Psoas muscle (tissue), 8 donors: ENCODE data around the gene ADCY7. TPM values are rescaled to one million over a fixed set of nuclear protein-coding genes. Genes with fewer than 3 reads are reported as not detected.

Experiments
- ATAC-seq, 4 donors: fragments of 200-7000 bp; cut with Tn5 transposase; one replicate each; pipeline ENCODE4 v1.9.1; 2020; ENCODE audit warnings: moderate library complexity in 3 of 4, mild to moderate bottlenecking in 2 of 4
- DNase-seq, 2 donors: peaks; one replicate each; pipeline ENCODE4 v3.0.0-alpha.2; 2020
- H3K27ac ChIP-seq: fragments of 200-600 bp; one replicate; pipeline ENCODE4 v1.8.0; 2022
- H3K27me3 ChIP-seq, 3 donors: fragments of 200-600 bp in 1 of 3; one replicate each; pipeline versions ENCODE4 v1.6.1 to v1.8.0; 2013 to 2022; ENCODE audit warnings: low read length in 2 of 3, mild to moderate bottlenecking in 2 of 3, moderate library complexity in 1 of 3; ENCODE audit not compliant: insufficient read depth in 3 of 3
- H3K36me3 ChIP-seq, 2 donors: fragments of 200-600 bp in 1 of 2; one replicate each; pipeline versions ENCODE4 v1.6.1 to v1.8.0; 2013 to 2022; ENCODE audit warnings: low read depth in 1 of 2, mild to moderate bottlenecking in 1 of 2, moderate library complexity in 1 of 2; ENCODE audit not compliant: insufficient read depth in 1 of 2
- H3K4me1 ChIP-seq: fragments of 200-600 bp; one replicate; pipeline ENCODE4 v1.8.0; 2022
- H3K4me3 ChIP-seq: fragments of 200-600 bp; one replicate; pipeline ENCODE4 v1.8.0; 2022; ENCODE audit warnings: mild to moderate bottlenecking
- H3K9me3 ChIP-seq: fragments of 200-600 bp; one replicate; pipeline ENCODE4 v1.8.0; 2022
- WGBS, 3 donors: extraction: QIAGEN DNeasy Blood & Tissue Kit; methylation state at CpG; one replicate each; pipeline versions ENCODE4 v1.1.6 to v1.1.7; 2013; 5-methylcytosine and 5-hydroxymethylcytosine counted together
- intact Hi-C, 2 donors: fragments of 100-400 bp; cut with DNase I; formaldehyde crosslinking; loops; one replicate each; pipeline versions ENCODE4 v1.11.0 to v1.14.2; 2022
- polyA plus RNA-seq, 3 donors: library from polyadenylated mRNA; stranded (reverse); fragments of 200-250 nt; gene quantifications; one replicate each; pipeline ENCODE4 v1.2.3, GENCODE V29; 2013
- total RNA-seq, 4 donors: library from RNA; stranded (reverse); fragmentation: NEBNext Ultra II Directional in 2 of 4; extraction: Animal tissue kit (Norgen Biotek cat#: 25700) in 2 of 4; gene quantifications; one replicate each; pipeline versions ENCODE4 v1.2.1 to v1.2.4, GENCODE V29; 2021 to 2023
- TF ChIP-seq, protein P1 (sequence below): fragments of 200-600 bp; IDR thresholded peaks from one replicate; pipeline ENCODE4 v1.8.0; 2022; ENCODE audit warnings: antibody characterized with exemption
- donor health status: healthy with polysubstance abuse.
- donor health status: DM: no; HTN: no; CAD: no; lungs with moderate emphysema.
- donor health status: Bipolar disorder and iron deficiency.
- donor health status: healthy.
- donor health status: DM: yes; HTN: yes; CAD: no.
- donor health status: DM: no; HTN: no; CAD: no.
- donor health status: DM: no; HTN: no; CAD: no.
- donor health status: DM: yes; HTN: yes; CAD: no.

Gene ADCY7
- total and polyA plus RNA-seq, 7 donors = 0.34 to 5.5 (median 3.1) TPM

- Histone ChIP-seq H3K9me3 (no peaks in the 10 kb centered on the region), H3K4me3 (no peak overlapping the region), H3K4me1 (no peaks in the 10 kb centered on the region), H3K36me3 (no peaks in the 10 kb centered on the region), H3K27ac (no peak overlapping the region), H3K27me3 (no peaks in the 10 kb centered on the region)
- 86 to 89% (median 86%) methylated on average over 26 of the region's 26 CpGs for WGBS, 3 donors
- intact Hi-C loops = no loop called here
- TF ChIP-seq, protein P1, sequence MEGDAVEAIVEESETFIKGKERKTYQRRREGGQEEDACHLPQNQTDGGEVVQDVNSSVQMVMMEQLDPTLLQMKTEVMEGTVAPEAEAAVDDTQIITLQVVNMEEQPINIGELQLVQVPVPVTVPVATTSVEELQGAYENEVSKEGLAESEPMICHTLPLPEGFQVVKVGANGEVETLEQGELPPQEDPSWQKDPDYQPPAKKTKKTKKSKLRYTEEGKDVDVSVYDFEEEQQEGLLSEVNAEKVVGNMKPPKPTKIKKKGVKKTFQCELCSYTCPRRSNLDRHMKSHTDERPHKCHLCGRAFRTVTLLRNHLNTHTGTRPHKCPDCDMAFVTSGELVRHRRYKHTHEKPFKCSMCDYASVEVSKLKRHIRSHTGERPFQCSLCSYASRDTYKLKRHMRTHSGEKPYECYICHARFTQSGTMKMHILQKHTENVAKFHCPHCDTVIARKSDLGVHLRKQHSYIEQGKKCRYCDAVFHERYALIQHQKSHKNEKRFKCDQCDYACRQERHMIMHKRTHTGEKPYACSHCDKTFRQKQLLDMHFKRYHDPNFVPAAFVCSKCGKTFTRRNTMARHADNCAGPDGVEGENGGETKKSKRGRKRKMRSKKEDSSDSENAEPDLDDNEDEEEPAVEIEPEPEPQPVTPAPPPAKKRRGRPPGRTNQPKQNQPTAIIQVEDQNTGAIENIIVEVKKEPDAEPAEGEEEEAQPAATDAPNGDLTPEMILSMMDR = no peak
- ATAC-seq = peak in 1 of 4 donors; percentile 7
- DNase-seq = no peak
These were observed 25.6 kb downstream of the ADCY7 start for GRCh38 chr16:50291719-50292565.

GRCh38 chr16:50292566-50292948, 26.2 kb downstream of the ADCY7 start:
- Histone ChIP-seq H3K36me3 (no peaks in the 10 kb centered on the region), H3K4me3 (no peak overlapping the region), H3K9me3 (no peaks in the 10 kb centered on the region), H3K27me3 (no peaks in the 10 kb centered on the region), H3K27ac (no peak overlapping the region), H3K4me1 (no peaks in the 10 kb centered on the region)
- WGBS, 3 donors = 87 to 92% (median 89%) methylated on average over 11 to 12 of the region's 12 CpGs
- DNase-seq (no peak), ATAC-seq (no peak)
- TF ChIP-seq, protein P1 = no peak
- intact Hi-C loops = no loop called here

GRCh38 chr16:50293041-50293783, 26.9 kb downstream of the ADCY7 start:
- H3K27me3 ChIP-seq = no peaks in the 10 kb centered on the region
- ATAC-seq (no peak), DNase-seq (peak in 1 of 2 donors; percentile 30)
- TF ChIP-seq, protein P1 = no peak
- no peak overlapping the region for H3K27ac ChIP-seq
- 87 to 91% (median 89%) methylated on average over 20 of the region's 20 CpGs for WGBS, 3 donors
- no peak overlapping the region for H3K4me3 ChIP-seq
- no peaks in the 10 kb centered on the region for H3K36me3 ChIP-seq
- no peaks in the 10 kb centered on the region for H3K9me3 ChIP-seq
- intact Hi-C loops = no loop called here
- H3K4me1 ChIP-seq = no peaks in the 10 kb centered on the region

GRCh38 chr16:50293994-50294855, 27.9 kb downstream of the ADCY7 start:
- no peaks in the 10 kb centered on the region for H3K4me1 ChIP-seq
- no peaks in the 10 kb centered on the region for H3K9me3 ChIP-seq
- H3K27ac ChIP-seq = no peak overlapping the region
- no peak overlapping the region for H3K4me3 ChIP-seq
- ATAC-seq = no peak
- TF ChIP-seq, protein P1 = no peak
- peak; percentile 3 to 32 for DNase-seq
- intact Hi-C loops = no loop called here
- WGBS, 3 donors = 89 to 93% (median 90%) methylated on average over 18 to 20 of the region's 20 CpGs
- no peaks in the 10 kb centered on the region for H3K27me3 ChIP-seq
- H3K36me3 ChIP-seq = no peaks in the 10 kb centered on the region
